T-helper 9 cell (primary cell): ENCODE data around the gene FSIP1.

ENCODE experiments used
- DNase-seq: peaks from one replicate; pipeline ENCODE4 v3.0.0-alpha.2; 2020

Gene FSIP1

DNA sequence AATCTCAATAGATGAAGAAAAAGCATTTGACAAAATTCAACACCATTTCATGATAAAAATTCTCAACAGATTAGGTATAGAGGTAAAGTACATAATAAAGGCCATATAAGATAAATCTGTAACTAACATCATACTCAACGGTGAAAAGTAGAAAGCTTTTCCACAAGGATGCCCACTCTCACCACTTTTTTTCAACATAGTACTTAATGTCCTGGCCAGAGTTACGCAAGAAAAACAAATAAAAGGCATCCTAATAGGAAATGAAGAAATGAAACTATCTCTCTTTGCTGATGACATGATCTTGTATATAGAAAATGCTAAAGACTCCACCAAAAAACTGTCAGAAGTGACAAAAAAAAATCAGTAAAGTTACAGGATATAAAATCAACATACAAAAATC, 168.8 kb downstream of the FSIP1 start:
- no peak for DNase-seq

DNA sequence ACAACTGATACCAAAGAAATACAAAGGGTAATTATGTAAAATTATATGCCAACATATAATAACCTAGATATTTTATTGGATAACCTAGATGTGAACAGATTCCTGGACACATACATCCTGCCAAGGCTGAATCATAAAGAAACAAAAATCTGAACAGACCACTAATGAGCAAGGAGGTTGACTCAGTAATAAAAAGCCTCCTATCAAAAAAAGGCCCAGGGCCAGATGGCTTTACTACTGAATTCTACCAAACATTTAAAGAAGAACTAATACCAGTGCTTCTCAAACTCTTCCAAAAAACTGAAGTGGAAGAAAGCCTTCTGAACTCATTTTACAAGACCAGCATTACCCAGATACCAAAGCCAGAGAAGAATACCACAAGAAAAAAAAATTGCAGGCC, 169.4 kb downstream of the FSIP1 start:
- DNase-seq: no peak

DNA sequence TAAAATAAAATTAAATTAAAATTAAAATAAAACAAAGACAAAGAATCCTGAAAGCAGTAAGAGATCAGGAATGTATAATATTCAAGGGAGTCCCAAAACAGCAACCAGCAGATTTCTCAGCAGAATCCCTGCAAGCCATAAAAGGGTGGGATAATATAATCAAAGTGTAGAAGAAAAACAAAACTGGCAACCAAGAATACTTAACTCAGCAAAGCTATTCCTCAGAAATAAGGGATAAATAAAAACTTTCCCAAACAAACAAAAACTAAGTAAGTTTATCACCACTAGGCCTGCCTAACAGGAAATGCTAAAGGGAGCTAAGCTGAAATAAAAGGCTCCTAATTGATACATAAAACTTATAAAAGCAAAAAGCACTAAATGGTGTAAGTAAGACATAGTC, 172.0 kb downstream of the FSIP1 start:
- DNase-seq: no peak

DNA sequence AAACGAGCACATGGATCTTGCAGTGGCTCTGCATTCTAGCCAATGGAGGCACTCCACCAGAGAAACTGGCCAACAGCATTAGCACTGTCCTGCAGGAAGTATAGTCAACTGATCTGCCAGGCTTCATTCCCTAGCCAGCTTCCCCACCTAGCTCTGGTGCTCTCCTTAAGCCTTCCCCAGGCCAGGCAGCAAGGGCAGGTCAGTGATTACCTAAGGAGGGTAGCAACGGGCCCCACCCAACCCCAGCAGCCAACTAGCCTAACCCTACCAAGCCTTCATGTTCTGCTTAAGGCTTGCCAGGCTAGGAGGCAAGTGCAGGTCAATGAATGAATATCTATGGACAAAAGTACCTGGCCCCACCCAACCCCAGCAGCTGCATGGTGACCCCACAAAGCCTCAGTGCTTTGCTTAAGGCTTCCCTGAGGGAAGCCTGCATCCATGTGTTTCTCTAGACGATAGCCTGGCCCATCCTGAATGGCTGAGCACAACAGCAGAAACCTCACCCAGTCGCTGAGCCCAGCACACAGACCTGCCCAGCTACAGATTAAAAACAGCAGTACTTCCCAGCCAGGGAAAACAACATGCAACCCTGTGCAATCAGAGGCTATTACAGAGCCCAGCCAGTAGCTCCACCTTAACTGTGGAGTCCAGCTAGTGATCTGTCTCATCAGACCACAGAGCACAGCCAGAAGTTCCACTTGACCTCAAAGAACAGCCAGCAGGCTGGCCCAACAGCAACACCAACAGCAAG, 173.3 kb downstream of the FSIP1 start:
- no peak for DNase-seq

DNA sequence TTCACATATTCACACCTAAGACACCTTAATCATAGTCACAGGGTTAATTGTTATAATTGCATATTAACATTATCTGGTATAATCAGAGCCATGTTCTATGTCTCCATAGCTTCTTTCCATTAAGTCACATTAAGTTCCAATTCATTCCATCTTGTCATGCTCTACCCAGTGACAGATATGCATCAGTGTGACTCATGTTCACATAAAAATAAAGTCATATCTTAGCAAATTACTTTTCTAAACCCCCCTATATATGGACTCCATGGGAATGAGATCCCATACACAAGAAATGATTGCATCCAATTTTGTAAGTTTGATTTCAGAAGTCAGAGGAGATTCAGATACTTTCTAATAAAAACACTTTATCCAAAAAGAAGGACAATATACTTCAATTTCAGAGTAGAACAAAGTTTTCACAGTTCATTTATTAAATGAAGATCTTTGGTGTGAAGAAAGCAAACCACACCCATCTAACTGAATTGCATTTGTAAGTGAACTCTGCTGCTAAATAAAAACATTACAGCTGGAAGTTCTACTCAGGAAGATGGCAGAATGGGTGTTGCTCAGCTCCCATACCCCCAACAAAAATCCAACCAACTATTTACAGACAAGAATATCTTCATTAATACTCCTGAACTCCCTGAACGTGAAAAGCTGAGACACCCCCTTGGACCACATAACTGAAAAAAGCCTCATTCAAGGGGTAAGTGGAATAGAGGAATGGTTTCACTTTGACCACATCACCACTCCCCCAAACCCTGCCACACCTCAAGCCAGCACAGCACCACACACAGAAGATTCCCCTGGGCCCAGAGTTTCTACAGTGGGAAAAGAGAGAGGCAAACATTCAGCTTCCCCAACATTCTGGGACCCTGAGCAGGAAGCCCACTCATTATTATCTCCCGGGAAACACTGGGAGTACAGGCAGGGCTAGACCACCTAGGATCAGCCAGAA, 174.2 kb downstream of the FSIP1 start:
- DNase-seq: no peak

DNA sequence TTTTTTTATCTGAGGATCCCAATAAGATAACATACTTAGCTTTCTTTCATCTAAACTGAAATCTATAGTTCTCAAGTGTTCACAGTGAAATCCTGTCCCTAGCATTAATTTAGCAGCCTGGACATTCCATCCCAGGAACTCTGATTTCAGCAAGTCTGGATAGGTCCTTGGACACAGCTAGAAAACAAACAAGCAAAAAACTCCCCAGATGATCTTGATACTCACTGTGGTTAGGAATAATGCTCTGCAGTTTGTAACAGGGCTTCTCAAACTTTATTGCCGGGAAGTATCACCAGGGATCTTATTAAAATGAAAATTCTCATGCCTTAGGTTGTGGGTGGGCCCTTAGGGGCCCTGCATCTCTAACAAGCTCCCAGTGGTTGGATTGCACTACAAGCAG, 177.5 kb downstream of the FSIP1 start:
- DNase-seq: no peak

DNA sequence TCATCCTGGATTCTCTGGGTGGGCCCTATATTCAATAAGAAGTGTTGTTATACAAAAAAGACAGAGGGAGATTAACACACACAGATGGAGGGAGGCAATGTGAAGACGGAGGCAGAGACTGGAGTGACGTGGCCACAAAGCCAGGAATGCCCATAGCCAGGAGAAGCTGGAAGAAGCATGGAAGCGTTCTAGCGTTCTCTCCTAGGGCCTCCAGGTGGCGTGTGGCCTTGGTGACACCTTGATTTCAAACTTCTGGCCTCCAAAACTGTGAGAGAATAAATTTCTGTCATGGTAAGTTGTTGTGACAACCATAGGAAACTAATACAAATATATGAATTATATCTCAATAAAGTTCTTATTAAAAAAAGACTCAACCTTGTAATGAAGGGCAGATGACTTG, 180.5 kb downstream of the FSIP1 start:
- DNase-seq: no peak

DNA sequence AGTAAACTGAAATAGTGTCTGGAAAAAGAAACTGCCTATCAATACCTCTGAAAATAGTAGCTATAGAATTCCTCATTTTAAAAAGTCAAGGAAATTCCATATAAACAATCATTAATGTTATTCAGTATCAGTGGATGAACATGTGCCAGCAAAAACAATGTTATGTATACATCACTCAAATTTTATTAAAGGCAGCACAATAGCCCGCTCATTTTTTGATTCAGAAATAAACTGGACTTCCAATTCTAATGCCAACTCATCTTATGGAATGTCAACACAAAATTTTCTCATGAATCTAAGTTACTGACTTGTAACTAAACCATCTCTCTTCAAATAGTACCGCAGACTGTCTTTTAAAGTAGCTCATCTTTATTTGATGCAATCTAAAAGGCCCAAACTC, 182.8 kb downstream of the FSIP1 start:
- DNase-seq: no peak

DNA sequence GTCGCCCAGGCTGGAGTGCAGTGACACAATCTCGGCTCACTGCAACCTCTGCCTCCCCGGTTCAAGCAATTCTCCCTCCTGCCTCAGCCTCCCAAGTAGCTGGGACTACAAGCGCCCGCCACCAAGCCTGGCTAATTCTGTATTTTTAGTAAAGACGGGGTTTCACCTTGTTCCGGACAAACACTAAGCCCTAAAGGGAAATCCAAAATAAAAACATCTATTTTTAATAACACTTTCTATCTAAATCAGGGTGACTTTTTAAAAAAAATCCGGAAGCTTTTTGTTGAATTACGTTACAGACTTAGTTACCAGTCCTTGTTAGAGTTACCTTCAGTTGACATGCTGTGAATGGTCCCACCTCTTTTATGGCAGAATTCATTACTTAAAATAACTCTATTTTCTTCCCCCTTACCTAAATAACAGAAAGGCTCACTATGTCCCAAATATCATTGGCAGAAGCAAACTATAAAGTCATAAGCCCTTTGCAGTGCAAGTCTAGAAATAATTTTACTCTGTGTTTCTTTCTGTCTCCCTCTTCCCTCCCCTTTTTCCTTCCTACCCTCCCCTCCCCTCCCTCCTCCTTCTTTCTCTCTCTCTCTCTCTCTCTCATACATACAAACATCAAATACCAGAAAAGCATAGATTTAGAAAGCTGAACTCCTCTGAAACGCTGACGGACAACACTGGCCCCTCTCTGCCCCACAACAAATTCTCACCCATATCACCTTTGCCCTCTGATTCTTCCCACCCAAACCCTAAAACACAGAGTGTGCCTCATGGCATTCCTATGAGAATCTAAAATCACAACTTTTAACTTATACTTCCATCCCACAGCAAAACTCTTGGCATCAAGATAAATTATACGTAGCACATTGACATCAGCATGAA, 183.4 kb downstream of the FSIP1 start:
- no peak for DNase-seq

DNA sequence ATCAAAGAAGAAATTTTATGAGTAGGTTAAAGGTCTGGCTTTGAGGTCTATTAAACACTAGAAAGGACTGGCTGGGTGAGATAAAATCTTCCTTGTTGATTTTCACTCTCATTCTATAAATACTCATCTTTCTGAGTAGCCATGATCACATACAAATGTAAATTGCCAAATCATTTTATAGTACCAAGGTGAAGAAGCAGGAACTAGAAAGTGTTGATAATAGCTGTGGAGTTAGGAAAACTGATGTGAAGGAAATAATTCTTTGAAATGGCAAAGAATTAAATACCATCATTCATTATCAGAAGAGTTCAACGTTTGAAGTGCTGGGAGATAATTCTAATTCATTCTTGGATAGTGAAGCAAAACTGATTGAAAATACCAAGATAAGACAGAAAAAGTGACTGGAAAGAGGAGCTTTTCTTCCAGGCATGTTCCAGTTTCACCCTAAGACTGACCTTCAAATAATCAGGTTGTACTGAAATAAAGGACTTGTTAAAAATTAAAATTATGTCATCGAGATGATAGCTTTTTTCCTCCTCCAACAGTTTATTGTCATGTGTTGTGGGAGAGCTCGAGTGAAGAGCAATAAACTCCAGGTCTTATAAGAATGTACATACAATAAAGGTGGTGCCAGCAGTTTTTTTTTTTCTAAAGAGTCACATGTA, 184.3 kb downstream of the FSIP1 start:
- DNase-seq: no peak

DNA sequence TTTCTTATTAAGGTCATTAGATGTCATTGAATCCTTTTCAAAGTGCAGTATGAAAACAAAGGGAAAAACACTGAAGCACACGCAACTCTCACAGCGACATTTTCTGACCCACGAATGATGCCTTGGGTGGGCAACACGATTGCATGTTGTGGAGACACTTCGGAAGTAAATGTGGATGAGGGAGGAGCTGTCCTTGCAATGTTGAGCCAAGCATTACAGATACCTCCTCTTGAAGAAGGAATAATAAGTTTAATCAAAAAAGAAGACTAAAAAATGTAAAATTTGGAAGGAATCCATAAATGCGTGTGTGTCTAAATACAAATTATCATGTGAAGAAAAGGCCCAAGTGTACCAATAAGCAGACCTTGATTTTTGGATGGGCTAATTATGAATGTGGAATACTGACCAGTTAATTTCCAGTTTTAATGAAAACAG, 184.9 kb downstream of the FSIP1 start:
- DNase-seq: no peak

DNA sequence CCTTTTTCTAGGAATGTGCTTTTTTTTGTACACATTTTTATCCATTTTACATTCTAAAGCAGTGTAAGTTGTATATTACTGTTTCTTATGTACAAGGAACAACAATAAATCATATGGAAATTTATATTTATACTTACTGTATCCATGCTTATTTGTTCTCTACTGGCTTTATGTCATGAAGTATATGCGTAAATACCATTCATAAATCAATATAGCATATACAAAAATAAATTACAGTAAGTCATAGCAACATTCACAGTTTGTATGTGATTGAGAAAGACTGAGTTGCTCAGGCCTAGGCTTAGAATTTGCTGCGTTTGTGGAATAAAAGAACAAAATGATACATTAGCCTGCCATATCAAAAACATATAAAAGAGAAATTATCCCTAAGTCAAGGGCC, 185.3 kb downstream of the FSIP1 start:
- DNase-seq: no peak

DNA sequence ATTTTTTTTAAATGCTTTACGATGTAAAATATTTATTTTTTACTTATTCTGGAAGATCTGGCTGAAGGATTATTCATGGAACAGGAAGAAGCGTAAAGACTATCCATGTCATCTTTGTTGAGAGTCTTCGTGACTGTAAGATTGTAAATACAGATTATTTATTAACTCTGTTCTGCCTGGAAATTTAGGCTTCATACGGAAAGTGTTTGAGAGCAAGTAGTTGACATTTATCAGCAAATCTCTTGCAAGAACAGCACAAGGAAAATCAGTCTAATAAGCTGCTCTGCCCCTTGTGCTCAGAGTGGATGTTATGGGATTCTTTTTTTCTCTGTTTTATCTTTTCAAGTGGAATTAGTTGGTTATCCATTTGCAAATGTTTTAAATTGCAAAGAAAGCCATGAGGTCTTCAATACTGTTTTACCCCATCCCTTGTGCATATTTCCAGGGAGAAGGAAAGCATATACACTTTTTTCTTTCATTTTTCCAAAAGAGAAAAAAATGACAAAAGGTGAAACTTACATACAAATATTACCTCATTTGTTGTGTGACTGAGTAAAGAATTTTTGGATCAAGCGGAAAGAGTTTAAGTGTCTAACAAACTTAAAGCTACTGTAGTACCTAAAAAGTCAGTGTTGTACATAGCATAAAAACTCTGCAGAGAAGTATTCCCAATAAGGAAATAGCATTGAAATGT, 186.1 kb downstream of the FSIP1 start:
- no peak for DNase-seq

DNA sequence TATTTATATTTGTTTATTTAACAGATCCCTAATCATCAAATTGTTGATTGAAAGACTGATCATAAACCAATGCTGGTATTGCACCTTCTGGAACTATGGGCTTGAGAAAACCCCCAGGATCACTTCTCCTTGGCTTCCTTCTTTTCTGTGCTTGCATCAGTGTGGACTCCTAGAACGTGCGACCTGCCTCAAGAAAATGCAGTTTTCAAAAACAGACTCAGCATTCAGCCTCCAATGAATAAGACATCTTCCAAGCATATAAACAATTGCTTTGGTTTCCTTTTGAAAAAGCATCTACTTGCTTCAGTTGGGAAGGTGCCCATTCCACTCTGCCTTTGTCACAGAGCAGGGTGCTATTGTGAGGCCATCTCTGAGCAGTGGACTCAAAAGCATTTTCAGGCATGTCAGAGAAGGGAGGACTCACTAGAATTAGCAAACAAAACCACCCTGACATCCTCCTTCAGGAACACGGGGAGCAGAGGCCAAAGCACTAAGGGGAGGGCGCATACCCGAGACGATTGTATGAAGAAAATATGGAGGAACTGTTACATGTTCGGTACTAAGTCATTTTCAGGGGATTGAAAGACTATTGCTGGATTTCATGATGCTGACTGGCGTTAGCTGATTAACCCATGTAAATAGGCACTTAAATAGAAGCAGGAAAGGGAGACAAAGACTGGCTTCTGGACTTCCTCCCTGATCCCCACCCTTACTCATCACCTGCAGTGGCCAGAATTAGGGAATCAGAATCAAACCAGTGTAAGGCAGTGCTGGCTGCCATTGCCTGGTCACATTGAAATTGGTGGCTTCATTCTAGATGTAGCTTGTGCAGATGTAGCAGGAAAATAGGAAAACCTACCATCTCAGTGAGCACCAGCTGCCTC, 187.1 kb downstream of the FSIP1 start:
- no peak for DNase-seq

DNA sequence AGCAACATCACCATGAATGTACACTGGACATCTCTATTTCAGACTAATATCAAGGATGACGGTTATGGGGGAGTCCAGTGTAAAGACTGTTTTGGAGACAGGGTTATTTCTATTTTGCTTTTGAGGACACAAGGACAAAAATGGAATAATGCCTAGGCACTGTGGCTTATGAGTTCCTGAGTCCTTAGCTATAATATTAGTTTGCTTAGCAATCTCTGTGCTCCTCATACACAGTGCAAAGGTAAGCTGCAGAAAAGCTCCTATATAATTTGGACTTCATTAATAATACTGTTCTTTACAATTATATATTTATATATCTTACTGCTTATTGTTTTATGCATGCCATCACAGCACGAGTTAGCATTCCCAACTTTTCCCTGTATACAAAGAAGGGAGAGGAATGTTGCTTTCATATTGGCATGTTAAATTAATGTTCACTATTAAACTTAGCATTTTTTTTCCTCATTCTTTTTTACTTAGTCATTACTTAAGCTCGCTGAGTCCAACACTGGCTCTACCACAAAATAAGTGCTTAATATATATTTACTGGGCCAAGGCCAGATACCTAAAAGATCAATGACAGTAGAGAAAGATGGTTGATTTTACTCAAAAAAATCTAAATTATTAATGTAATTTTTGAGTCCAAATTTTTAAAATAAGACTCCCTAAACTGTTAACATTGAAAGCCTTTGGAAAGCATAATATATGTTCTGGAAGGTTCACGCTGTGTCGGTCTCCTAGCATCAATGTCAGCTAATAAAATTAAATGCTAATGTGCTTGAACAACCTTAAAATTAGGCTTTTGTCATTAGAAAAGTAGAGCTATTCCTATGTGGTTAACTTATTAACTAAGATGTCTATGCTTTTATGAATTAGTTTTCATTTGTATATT, 187.9 kb downstream of the FSIP1 start:
- no peak for DNase-seq

DNA sequence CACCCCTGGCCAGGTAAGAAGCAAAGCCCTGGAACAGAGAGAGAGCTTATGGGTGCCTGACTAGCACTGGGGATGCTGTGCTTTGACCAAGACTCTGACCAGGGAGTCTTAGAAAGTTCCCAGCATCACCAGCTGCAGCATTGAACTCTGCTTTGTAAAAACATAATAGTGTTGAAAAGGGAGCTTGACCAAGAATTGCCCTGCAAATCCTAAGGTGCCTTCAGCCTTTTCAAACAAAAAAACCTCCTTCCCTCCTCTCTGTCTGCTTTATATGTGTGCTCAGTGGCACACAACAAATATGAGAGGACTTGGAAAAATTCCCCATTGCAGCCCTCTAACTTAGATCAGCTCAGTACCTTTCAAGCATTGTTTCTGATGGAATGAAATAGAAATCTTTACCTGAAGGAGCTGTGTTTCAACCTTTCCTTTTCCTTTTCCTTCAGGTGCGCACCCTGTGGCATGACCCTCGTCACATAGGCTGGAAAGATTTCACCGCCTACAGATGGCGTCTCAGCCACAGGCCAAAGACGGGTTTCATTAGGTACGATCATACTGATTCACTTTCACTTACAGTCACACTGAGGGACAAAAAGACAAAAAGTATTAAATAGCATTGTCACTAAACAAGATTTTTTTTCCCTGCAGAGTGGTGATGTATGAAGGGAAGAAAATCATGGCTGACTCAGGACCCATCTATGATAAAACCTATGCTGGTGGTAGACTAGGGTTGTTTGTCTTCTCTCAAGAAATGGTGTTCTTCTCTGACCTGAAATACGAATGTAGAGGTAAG, 188.8 kb downstream of the FSIP1 start:
- peak; percentile 22 for DNase-seq

DNA sequence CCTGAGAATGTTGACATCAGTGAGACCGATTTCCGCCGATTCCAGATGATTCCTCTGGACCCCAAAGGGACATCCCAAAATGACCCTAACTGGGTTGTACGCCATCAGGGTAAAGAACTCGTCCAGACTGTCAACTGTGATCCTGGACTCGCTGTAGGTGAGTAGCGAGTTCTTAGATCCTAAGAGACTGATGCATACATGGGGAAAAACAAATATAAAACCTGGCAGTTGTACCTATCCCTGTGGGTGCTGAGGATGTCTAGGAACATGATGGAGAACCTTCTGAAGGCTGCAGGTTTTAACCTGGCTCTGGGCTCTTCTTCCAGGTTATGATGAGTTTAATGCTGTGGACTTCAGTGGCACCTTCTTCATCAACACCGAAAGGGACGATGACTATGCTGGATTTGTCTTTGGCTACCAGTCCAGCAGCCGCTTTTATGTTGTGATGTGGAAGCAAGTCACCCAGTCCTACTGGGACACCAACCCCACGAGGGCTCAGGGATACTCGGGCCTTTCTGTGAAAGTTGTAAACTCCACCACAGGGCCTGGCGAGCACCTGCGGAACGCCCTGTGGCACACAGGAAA, 189.5 kb downstream of the FSIP1 start:
- DNase-seq: no peak

DNA sequence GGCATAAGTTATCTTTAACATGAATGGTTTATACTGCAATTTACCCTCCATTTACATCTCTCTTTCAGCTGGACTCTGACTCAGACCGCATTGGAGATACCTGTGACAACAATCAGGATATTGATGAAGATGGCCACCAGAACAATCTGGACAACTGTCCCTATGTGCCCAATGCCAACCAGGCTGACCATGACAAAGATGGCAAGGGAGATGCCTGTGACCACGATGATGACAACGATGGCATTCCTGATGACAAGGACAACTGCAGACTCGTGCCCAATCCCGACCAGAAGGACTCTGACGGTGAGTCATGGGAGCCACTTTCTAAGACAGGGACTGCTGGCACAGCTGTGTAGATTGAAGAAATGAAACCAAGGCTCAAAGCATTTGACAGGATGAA, 190.1 kb downstream of the FSIP1 start:
- DNase-seq: no peak
